GM20431 (cell line): ENCODE results near the gene ERMARD.

Source experiments
- in situ Hi-C: fragments of 300-500 bp; cut with MseI, MboI; formaldehyde crosslinking; loops from one replicate; pipeline ENCODE4 v1.15.0; 2020; ENCODE audit warnings: low sequenced_read_pairs; ENCODE audit not compliant: unreplicated experiment

The ERMARD gene

GRCh38 chr6:169800116-169800667 lies 48.8 kb downstream of the ERMARD start:
- in situ Hi-C loops, result no loop called here

GRCh38 chr6:169800668-169801395 lies 49.4 kb downstream of the ERMARD start:
- in situ Hi-C loops, result no loop called here

- in situ Hi-C loops, result no loop called here
Measured at GRCh38 chr6:169801396-169802160, 50.2 kb downstream of the ERMARD start.

- in situ Hi-C loops, result no loop called here
Measured at GRCh38 chr6:169802790-169803189, 51.4 kb downstream of the ERMARD start.

- in situ Hi-C loops, result no loop called here
Measured at GRCh38 chr6:169803271-169803811, 51.9 kb downstream of the ERMARD start.

- in situ Hi-C loops, result no loop called here
Measured at GRCh38 chr6:169803816-169804340, 52.5 kb downstream of the ERMARD start.

- in situ Hi-C loops, result no loop called here
Measured at GRCh38 chr6:169804427-169804826, 53.0 kb downstream of the ERMARD start.

GRCh38 chr6:169805242-169805838 lies 53.9 kb downstream of the ERMARD start:
- in situ Hi-C loops, result no loop called here

- in situ Hi-C loops, result no loop called here
Measured at GRCh38 chr6:169806701-169807100, 55.3 kb downstream of the ERMARD start.

- in situ Hi-C loops, result no loop called here
Measured at GRCh38 chr6:169807229-169807628, 55.8 kb downstream of the ERMARD start.

GRCh38 chr6:169807699-169808607 lies 56.5 kb downstream of the ERMARD start:
- in situ Hi-C loops, result no loop called here

- in situ Hi-C loops, result no loop called here
Measured at GRCh38 chr6:169808608-169808967, 57.2 kb downstream of the ERMARD start.

- in situ Hi-C loops, result no loop called here
Measured at GRCh38 chr6:169809386-169809785, 58.0 kb downstream of the ERMARD start.

- in situ Hi-C loops, result no loop called here
Measured at GRCh38 chr6:169810066-169810989, 58.9 kb downstream of the ERMARD start.

- in situ Hi-C loops, result no loop called here
Measured at GRCh38 chr6:169811072-169811471, 59.6 kb downstream of the ERMARD start.

- in situ Hi-C loops, result no loop called here
Measured at GRCh38 chr6:169811521-169812256, 60.3 kb downstream of the ERMARD start.

GRCh38 chr6:169812257-169812644 lies 60.8 kb downstream of the ERMARD start:
- in situ Hi-C loops, result no loop called here

- in situ Hi-C loops, result no loop called here
Measured at GRCh38 chr6:169813969-169814368, 62.5 kb downstream of the ERMARD start.
